Endothelial cell of umbilical vein (primary cell): ENCODE results near the gene TRMT112. TPM values are rescaled to one million over a fixed set of nuclear protein-coding genes. Genes with fewer than 3 reads are reported as not detected.
A peak's percentile ranks its signal among the peaks of the same experiment; 100 is the strongest.

ENCODE experiments used
- BruUV-seq: library from RNA; stranded (reverse); fragments of 400-500 nt; replicated peaks from 2 replicates; lab custom pipeline; 2021; lab: Mats Ljungman, UMichigan
- CTCF ChIA-PET: fragments of 300-600, 350-600 bp; sonication (Branson Sonifier 250); formaldehyde crosslinking; loops from one replicate; lab custom pipeline; 2021; ENCODE audit warnings: antibody characterized with exemption, inconsistent platforms; lab: Charles Lee
- POLR2A ChIA-PET: fragments of 300-600, 350-600 bp; sonication (Branson Sonifier 250); formaldehyde crosslinking; loops from one replicate; lab custom pipeline; 2021; ENCODE audit warnings: antibody characterized with exemption, inconsistent platforms; lab: Charles Lee
- DNase-seq: peaks from one replicate; pipeline ENCODE4 v3.0.0-alpha.2; 2011; ENCODE audit warnings: low read depth, low spot score
- FAIRE-seq: peaks from 2 replicates; lab custom pipeline; 2011; peaks lifted over from hg19 to GRCh38; lab: Jason Lieb, UNC
- H2AFZ ChIP-seq: 2 replicates; pipeline ENCODE4 v1.6.0; 2012; ENCODE audit warnings: low read depth, low read length, control low read depth, inconsistent platforms
- H3K27ac ChIP-seq: 2 replicates; pipeline ENCODE4 v1.5.1; 2011; ENCODE audit warnings: low read depth, mild to moderate bottlenecking, control low read depth, low read length, moderate library complexity; ENCODE audit not compliant: insufficient read depth
- H3K27me3 ChIP-seq, 2 experiments: 2 replicates each; pipeline versions ENCODE4 v1.6.0 to v1.6.1; 2011; ENCODE audit warnings: low read length in 2 of 2, mixed read lengths in 1 of 2; ENCODE audit not compliant: control insufficient read depth in 2 of 2, insufficient read depth in 2 of 2
- H3K36me3 ChIP-seq, 2 experiments: 2 replicates in 1 of 2; 3 replicates in 1 of 2; pipeline ENCODE4 v1.5.1; 2011; ENCODE audit warnings: low read length in 2 of 2, mild to moderate bottlenecking in 1 of 2, moderate library complexity in 1 of 2; ENCODE audit not compliant: control insufficient read depth in 2 of 2, insufficient read depth in 2 of 2; ENCODE audit errors: extremely low read depth in 1 of 2
- H3K4me1 ChIP-seq: 3 replicates; pipeline ENCODE4 v1.5.1; 2011; ENCODE audit warnings: mild to moderate bottlenecking, low read length; ENCODE audit not compliant: control insufficient read depth, insufficient read depth; ENCODE audit errors: extremely low read depth
- H3K4me2 ChIP-seq: 2 replicates; pipeline ENCODE4 v1.6.1; 2011; ENCODE audit warnings: low read length, control low read depth, mixed read lengths; ENCODE audit not compliant: insufficient read depth
- H3K4me3 ChIP-seq, 3 experiments: fragments of 200-600 bp in 1 of 3; sonication (generic), shearing (Covaris generic) in 1 of 3; replicated peaks in 1 of 3; 2 replicates each; pipeline ENCODE4 v1.5.1; 2011 to 2016; ENCODE audit warnings: control low read depth in 3 of 3, low read length in 3 of 3, mild to moderate bottlenecking in 2 of 3, inconsistent platforms in 1 of 3, low read depth in 1 of 3, moderate library complexity in 1 of 3; ENCODE audit not compliant: insufficient read depth in 1 of 3
- H3K79me2 ChIP-seq: 2 replicates; pipeline ENCODE4 v1.6.0; 2012; ENCODE audit warnings: low read length, inconsistent platforms; ENCODE audit not compliant: control insufficient read depth, insufficient read depth
- H3K9ac ChIP-seq: replicated peaks from 2 replicates; pipeline ENCODE3; 2011; ENCODE audit warnings: low read length, control low read depth; ENCODE audit not compliant: insufficient read depth; ENCODE audit errors: extremely low read depth
- H3K9me1 ChIP-seq: replicated peaks from 3 replicates; pipeline ENCODE4 v1.6.0; 2011; ENCODE audit warnings: mild to moderate bottlenecking, low read length; ENCODE audit not compliant: control insufficient read depth, insufficient read depth; ENCODE audit errors: extremely low read depth
- H3K9me3 ChIP-seq: replicated peaks from 2 replicates; pipeline ENCODE4 v1.5.1; 2012; ENCODE audit warnings: low read length, inconsistent platforms; ENCODE audit not compliant: control insufficient read depth, insufficient read depth
- H4K20me1 ChIP-seq: replicated peaks from 2 replicates; pipeline ENCODE3; 2011; ENCODE audit warnings: mild to moderate bottlenecking, low read length; ENCODE audit not compliant: control insufficient read depth, insufficient read depth; ENCODE audit errors: extremely low read depth
- CTCF ChIP-seq, 2 donors: IDR thresholded peaks; 1 replicate in 1 of 2; 2 replicates in 1 of 2; pipeline ENCODE4 v1.5.1; 2011; ENCODE audit warnings: low read length in 2 of 2, mild to moderate bottlenecking in 2 of 2, moderate library complexity in 2 of 2, control low read depth in 1 of 2, inconsistent platforms in 1 of 2, low read depth in 1 of 2; ENCODE audit not compliant: insufficient read depth in 1 of 2; ENCODE audit errors: extremely low read depth in 1 of 2
- POLR2A ChIP-seq: IDR thresholded peaks from 2 replicates; pipeline ENCODE4 v1.6.1; 2012; ENCODE audit warnings: low read depth, mild to moderate bottlenecking, control low read depth, low read length
- POLR2AphosphoS5 ChIP-seq: IDR thresholded peaks from 2 replicates; pipeline ENCODE4 v1.6.1; 2012; ENCODE audit warnings: low read depth, mild to moderate bottlenecking, control low read depth, low read length, moderate library complexity; ENCODE audit not compliant: insufficient read depth
- dilution Hi-C: fragments of 300-500 bp; cut with MboI; formaldehyde crosslinking; loops from one replicate; pipeline ENCODE4 v1.15.0; 2019; ENCODE audit warnings: low sequenced_read_pairs; ENCODE audit not compliant: extremely low pct_ligation_motif_present
- intact Hi-C: fragments of 100-400 bp; cut with micrococcal nuclease; formaldehyde crosslinking; loops from one replicate; pipeline ENCODE4 v1.10.0; 2022
- polyA plus RNA-seq, 4 experiments: library from polyadenylated mRNA; depleted of rRNA in 3 of 4; stranded (reverse) in 3 of 4; unstranded in 1 of 4; fragments of >200 nt; gene quantifications; 2 replicates each; pipeline versions ENCODE4 v1.2.1 to v1.2.3, GENCODE V29; 2011 to 2012; ENCODE audit warnings: missing spikeins in 1 of 4
- total RNA-seq: library from RNA; stranded (reverse); gene quantifications from 2 replicates; pipeline ENCODE4 v1.2.3, GENCODE V29; 2021

TRMT112 gene
- total and polyA plus RNA-seq, 2 donors (not counting 3 experiments of a cell fraction or from before 2014, with no cell fraction given): 195 to 575 TPM

- POLR2A ChIA-PET: interaction anchor here (1.0 kb wide), 1 partner anchor 14 kb away, joined by 3 read pairs; no protein-coding TSS in a partner anchor
- H3K4me1 ChIP-seq: peaks cover 11% of the 10 kb centered on the region
- H3K27ac ChIP-seq: peak within 1 kb of the TSS; percentile 35
- DNase-seq: peak; percentile 79
- no peaks in the 10 kb centered on the region for H4K20me1 ChIP-seq
- H3K79me2 ChIP-seq: peaks cover 2% of the 10 kb centered on the region
- dilution Hi-C loops (no loop called here), intact Hi-C loops (loop anchor here (1.0 to 5.0 kb wide), 5 partner anchors 15 to 98 kb away; partner anchors contain the start of genes ESRRA, PLCB3, PPP1R14B and STIP1)
- peak; percentile 48 for FAIRE-seq
- H3K9me3 ChIP-seq: no peaks in the 10 kb centered on the region
- H3K9me1 ChIP-seq: no peaks in the 10 kb centered on the region
- peak within 1 kb of the TSS; percentile 42 to 49 (median 44) for H3K4me3 ChIP-seq
- TSS peak; percentile 78 for BruUV-seq
- peak within 1 kb of the TSS; percentile 54 for H3K9ac ChIP-seq
- peak within 1 kb of the TSS; percentile 75 for H2AFZ ChIP-seq
- H3K36me3 ChIP-seq: peaks cover 0 to 5% of the 10 kb centered on the region in 2 experiments
- CTCF ChIA-PET: interaction anchor here (0.8 to 3.5 kb wide), 10 partner anchors 14 to 100 kb away, joined by 3 to 26 read pairs (median 6); partner anchors contain the start of genes CATSPERZ, PRDX5, STIP1 and TRMT112
- peak within 1 kb of the TSS; percentile 60 for H3K4me2 ChIP-seq
- peaks cover 2 to 3% of the 10 kb centered on the region in 2 experiments for H3K27me3 ChIP-seq
- TF ChIP-seq POLR2A (peak; percentile 57), CTCF (IDR thresholded peaks at IDR 0.05; ENCODE audit: extremely low read depth in 1 of 2, insufficient read depth in 1 of 2, low read depth in 1 of 2, low read length in 2 of 2) (no peak), POLR2AphosphoS5 (peak; percentile 55)
Observed at GRCh38 chr11:64284962-64285884, 32.1 kb downstream of the TRMT112 start, which contains the start of gene GPR137. GPR137 (plus strand) TSS chr11:64285848; CDS start chr11:64286525, 677 bp downstream.
